T follicular helper cell (primary cell): ENCODE measurements around the gene ARHGEF17.

Source experiments
- DNase-seq: peaks from one replicate; pipeline ENCODE4 v3.0.0-alpha.2; 2020; ENCODE audit warnings: low read depth

Gene ARHGEF17

DNA sequence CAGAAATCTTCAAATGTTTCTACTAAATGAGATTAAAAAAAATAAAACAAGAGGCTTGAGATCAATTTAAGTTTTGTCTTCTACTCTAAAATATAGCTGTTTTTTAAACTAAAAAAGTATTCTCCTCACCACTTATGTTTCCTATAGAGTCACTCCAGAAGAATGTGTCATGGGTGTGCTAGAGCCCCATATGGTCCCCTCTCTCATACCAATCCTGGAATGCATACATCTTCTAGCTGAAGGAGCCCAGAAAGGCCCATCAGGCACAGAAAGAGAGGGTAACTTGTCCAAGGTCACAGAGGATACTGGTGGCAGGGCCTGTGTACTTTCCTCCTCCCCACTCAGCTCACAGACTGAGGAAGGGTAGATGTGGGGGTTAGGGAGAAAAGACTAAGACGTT is 102.6 kb downstream of the ARHGEF17 start:
- no peak for DNase-seq

DNA sequence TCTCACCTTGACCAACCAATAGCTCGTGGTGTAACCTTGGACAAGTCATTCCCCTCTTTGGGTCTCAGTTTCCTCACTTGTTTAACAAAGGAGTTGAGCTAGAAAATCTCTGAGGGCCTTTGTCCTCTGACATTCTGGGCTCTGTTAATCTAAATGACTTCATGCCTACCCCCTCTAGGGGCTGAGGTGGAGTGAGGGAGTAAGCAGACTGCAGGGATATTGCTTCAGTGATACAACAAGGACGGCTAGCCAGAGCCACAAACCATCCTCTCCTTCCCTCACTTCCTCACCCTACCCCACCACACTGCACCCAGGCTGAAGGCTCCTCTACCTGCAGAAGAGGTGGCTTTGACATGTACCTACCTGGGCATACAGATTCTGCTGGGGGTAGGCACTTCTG is 103.0 kb downstream of the ARHGEF17 start:
- no peak for DNase-seq

DNA sequence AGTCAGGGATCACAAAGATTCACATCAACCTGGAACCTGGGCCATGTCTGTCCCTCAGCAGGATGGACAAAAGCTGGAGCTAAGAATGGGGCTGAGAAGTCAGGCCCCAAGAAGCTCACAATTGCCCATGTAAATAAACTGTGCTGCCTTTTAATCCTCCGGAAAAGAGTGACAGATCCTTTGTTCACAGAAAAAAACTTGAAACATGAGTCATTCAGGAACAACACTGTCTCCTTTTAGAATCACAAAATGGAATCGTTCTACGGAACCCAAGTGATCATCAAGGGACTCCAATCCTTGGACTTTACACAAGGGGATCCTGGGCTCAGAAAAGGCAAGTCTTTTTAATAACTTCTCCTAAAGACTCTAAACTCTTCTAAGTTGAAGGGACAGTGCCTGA is 104.2 kb downstream of the ARHGEF17 start:
- no peak for DNase-seq

DNA sequence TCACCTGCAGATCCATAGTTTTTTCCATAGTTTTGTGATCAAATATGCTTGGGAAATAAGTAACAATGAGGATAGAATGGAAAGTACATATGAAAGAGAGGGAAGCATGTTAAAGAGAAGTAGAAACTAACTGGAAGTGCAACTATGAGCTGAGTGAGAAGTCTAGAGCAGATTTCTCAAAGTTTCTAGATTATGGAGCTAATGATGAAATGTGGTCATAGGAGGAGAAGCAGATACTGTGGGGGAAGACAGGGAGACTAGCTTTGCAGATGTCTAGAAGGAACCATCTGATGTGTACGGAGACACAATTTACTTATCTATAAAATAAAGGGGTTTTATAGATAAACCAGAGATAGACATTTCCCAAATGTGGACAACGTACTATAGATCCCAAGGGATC is 105.2 kb downstream of the ARHGEF17 start:
- no peak for DNase-seq

DNA sequence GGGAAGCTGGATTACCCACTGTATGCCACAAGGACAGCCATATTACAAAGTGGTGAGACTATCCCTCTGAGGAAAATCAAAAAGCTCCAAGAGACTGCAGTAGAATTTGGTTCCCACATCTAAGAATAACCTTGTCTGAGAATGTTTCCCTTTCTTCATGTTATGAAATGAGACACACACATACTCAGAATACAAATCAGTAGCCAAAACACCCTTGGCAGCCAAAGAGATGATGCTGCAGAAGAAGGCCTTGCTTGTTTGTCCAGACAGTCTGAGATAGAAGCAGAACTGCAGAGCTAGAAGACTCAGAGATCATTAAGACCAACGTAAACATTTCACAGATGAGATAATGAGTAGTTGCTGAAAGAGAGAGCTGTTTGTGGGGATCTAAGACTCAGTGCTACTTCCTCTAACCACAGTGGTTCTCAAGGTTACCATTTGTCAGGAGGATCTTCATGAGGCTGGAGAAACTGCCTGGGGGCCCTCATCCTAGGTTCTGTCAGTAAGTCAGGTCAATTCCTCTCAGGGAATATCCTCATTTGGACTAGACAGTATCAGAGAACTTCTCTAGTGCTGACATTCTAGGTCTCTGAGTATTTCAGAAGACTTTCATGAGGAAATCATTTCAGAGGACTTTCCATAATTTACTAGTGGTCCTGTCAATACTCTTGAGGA is 107.0 kb downstream of the ARHGEF17 start:
- no peak for DNase-seq

DNA sequence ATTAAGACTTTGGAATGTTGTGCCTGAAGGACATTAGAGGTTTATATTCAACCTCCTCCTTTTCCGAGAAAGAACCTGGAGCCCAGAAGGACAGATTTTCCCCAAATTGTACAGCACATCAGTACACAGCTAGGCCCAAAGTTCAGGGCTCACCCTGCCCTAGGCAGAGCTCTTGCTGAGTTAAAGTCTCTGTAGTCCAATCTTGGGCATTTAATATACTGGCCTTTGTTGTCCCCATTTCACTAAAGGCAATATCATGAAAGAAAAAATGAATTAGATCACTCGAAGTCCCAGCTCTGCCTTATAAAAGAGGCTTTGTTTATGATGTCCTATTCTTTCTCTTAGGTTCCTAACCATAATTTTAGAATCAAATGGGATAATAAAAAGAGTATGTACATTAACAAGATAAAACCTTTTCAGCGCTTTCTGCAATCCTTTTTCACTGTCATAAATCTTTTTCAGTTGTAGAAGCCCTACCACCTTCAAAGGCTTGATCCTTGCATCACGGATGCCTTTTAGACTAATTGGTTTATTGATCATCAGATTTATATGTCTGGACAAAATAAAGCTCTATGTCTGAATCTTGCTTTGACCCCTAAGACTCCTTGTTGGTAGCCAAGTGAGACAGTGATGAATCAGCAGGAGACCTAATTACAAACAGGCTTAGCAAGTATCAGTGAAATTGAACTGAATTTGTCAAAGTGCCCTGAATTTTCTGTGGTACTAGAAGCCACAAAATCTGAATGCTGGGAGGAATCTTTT is 108.0 kb downstream of the ARHGEF17 start:
- DNase-seq, result no peak

DNA sequence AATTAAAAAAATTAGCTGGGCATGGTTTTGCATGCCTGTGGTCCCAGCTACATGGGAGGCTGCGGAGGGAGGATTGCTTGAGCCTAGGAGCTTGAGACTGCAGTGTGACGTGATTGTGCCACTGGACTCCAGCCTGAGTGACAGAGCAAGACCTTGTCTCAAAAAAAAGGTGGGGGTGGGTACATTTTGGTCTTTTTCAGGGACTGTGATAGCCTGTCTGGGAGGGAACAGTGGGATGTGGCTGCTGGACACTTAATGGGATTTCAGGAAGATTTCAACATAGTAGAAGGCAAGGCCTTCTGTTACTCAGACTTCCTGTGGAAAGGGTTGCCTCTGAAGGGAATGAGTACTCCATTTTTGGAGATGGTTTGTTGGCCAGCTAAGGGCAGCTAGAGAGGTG is 108.7 kb downstream of the ARHGEF17 start:
- no peak for DNase-seq
